HG02870 (cell line): ENCODE results near the gene NRF1.
"Not testable (repeated sequence)": the region's sequence is repeated elsewhere in the genome, so short reads cannot be mapped to it uniquely, and the experiment has no call there.

ENCODE experiments used
- ATAC-seq: cut with Tn5 transposase; IDR thresholded peaks from one replicate; pipeline ENCODE4 v1.9.1; 2021; ENCODE audit warnings: mild to moderate bottlenecking, moderate library complexity; ENCODE audit not compliant: unreplicated experiment

Gene NRF1

DNA sequence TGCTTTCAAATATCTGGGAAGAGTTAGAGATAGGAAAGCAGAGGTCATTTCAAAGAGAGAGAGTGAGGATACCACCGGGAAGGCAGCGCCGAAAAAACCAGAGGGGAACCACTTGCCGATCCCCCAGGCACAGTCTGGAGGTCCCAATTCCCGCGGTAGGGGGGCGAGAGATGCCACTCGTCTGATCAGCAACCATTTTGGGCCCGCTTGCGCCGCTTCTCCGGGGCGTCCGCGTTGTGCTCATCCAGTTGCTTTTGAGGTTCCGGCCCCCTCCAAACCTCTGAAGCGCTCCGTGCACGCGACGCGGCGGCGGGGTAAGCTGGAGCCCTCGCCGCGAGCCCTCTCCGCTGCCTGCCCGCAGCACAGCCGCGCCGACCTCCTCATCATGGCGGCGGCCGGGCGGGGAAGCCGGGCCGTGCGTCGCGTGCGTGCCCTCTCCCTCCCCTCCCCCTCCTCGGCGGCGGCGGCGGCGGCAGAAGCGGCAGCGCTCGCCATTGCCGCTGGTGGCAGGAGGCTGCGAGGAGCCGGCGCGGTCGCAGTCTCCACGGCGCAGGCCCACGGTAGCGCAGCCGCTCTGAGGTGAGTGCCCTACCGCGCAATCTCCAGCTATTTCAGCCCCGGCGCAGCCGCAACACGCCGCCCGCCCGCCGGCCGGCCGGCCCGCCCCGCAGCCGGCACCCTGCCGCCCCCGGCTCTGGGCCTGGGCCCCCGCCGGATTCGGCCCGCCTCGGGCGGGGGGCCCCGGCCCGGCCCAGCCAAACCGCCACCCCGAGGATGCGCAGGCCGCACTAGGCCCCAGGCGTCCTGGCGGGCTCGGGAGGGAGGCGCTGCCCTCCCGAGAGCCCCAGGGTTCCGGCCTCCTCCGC is at the start of gene NRF1:
NRF1 (plus strand) TSS at position 475 of the 866 bp plus-strand sequence. CDS start 45,632 bp downstream, outside the sequence.
- ATAC-seq, result peak; percentile 64

GRCh38 chr7:129566323-129566722 is 45.2 kb upstream of the NRF1 start:
- ATAC-seq, result not testable (repeated sequence)

- no peak for ATAC-seq
These were observed 44.1 kb upstream of the NRF1 start for GRCh38 chr7:129567377-129567776.

- no peak for ATAC-seq
These were observed 43.3 kb upstream of the NRF1 start for GRCh38 chr7:129568240-129568639.

- no peak for ATAC-seq
These were observed 42.2 kb upstream of the NRF1 start for GRCh38 chr7:129569326-129569725.

DNA sequence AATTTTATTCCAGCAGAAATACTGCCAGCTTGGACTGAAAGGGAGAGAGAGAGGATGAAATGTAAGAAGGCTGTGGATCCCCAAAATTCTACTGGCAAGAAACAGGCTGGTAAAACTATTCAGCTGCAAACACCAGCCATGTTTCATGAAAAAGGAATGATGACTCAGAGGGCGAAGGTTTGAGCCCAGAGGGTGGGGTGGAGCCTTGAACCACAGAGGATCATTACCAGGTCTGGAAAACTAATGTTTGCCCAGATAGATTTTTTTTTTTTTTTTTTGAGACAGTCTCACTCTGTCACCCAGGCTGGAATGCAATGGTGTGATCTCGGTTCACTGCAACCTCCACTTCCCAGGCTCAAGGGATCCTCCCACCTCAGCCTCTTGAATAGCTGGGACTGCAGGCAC is 41.7 kb upstream of the NRF1 start:
- ATAC-seq, result no peak

DNA sequence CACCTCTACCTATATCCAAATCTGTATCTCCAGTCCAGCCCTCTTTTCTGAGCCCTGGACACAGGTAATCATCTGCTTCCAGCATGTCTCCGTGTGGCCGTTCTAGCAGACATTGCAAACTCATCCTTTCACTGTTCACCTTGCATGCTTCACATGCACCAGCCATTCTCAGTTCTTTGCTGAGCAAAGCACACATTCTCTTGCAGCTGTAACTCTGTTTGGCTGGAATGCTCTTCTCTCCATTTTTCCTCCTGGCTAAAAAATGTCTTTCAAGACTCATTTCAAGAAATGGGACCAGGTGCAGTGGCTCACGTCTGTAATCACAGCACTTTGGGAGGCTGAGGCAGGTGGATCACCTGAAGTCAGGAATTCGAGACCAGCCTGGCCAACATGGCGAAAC is 40.3 kb upstream of the NRF1 start:
- ATAC-seq, result no peak

DNA sequence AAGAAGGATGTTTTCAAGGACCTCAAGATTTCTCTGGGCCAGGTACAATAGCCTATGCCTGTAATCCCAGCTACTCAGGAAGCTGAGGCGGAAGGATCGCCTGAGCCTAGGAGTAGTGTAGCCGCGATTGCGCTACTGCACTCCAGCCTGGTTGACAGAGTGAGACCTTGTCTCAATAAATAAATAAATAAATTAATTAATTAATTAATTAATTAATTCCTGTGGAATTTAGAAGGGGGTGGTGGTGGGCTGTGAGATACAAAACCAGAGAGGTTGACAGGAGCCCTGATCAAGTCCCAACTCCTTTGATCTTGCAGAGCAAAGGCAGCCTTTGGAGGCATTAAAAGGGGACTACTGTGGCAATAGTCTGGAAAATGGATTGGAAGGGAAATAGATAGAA is 39.3 kb upstream of the NRF1 start:
- no peak for ATAC-seq

- ATAC-seq, result no peak
These were observed 37.0 kb upstream of the NRF1 start for GRCh38 chr7:129574487-129574886.

DNA sequence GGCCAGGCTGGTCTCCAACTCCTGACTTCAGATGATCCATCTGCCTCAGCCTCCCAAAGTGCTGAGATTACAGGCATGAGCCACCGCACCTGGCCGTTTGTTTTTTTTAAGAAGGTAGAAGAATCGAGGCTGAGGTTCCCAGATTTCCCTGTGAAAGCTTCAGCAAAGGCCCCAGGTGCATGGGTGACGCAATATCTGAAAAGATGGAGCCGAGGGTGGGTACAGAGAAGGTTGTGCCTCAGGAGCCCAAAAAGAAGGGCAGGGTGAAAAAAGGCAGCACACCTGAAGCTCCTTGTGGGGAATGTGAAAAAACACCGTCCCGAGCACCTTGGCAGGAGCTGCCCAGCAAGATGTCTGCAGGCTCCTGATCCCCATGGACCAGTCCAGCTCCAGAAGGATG is 35.8 kb upstream of the NRF1 start:
- ATAC-seq, result no peak

- no peak for ATAC-seq
These were observed 35.4 kb upstream of the NRF1 start for GRCh38 chr7:129576138-129576537.

DNA sequence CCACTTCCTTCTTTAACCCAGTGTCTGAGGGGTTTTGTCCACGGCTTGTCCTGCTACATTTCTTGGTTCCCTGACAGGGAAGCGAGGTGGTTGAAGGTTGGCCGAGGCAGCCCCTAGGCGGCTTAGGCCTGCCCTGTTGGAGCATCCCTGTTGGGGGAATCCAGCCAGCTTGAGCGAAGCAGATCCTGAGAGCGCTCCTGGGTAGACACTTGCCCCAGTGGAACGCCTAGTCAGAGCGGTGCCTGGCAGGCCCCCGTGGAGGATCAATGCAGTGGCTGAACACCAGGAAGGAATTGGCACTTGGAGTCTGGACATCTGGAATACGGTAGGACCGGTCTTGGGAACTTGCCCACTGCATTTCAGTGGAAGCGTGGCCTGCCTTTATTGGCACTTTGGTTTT is 32.7 kb upstream of the NRF1 start:
- ATAC-seq, result no peak

DNA sequence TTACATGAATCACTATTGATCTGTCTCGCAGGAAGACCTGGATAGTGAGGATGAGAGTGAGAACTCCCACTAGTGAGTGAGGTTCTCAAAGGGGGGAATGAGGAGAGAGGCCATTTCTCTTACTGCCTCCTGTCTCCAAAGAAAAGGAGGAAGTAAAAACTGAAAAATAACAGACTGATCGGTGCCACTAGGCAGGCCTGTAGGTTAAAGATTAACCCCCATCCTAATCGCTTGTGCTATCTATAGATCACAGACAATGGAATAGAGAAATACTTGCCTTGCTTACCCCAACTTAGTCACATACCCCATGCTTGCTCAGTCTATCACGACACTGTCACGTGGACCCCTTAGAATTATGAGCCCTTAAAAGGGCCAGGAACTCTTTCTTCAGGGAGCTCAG is 25.3 kb upstream of the NRF1 start:
- ATAC-seq, result not testable (repeated sequence)

DNA sequence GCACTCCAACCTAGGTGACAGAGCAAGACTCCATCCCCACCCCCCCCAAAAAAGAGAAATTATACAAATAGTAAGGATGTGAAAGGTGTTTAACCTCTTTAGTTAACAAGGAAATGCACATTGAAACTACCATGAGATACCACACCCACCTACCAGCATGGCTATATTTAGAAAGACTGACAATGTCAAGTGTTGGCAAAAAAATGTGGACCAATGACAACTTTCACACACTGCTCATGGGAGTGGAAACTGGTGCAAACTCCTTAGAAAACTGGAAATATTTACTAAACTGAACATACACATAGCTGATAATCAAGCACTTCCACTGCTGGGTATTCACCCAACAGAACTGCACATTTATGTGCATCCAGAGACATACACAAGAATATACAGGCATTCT is 23.3 kb upstream of the NRF1 start:
- no peak for ATAC-seq

GRCh38 chr7:129591868-129592267 is 19.7 kb upstream of the NRF1 start:
- no peak for ATAC-seq

DNA sequence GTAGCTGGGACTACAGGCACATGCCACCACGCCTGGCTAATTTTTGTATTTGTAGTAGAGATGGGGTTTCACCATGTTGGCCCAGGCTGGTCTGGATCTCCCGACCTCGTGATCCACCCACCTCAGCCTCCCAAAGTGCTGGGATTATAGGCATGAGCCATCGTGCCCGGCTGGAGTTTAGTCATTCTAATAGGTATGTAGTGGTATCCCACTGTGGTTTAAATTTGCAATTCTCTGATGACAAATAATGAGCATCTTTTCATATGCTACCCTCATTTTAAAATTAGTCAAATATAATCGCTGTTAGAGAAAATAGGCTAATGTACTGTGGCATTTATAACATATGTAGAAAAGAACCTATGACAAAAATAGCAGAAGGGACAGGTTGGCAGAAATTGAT is 15.1 kb upstream of the NRF1 start:
- not testable (repeated sequence) for ATAC-seq

DNA sequence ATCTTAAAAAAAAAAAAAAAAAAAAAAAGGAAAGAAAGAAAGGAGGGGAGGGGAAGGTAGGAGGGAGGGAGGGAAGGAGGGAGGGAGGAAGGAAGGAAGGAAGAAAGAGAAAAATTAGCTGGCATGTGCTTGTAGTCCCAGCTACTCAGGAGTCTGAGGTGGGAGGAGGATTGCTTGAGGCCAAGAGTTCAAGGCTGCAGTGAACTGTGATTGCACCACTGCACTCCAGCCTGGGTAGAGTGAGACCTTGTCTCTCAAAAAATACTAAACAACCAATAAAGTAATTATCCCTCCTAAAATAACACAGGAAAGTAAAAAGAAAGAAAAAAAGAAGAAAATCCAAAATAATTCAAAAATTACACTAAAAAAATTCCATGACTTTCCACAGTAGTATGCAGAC is 13.8 kb upstream of the NRF1 start:
- no peak for ATAC-seq

DNA sequence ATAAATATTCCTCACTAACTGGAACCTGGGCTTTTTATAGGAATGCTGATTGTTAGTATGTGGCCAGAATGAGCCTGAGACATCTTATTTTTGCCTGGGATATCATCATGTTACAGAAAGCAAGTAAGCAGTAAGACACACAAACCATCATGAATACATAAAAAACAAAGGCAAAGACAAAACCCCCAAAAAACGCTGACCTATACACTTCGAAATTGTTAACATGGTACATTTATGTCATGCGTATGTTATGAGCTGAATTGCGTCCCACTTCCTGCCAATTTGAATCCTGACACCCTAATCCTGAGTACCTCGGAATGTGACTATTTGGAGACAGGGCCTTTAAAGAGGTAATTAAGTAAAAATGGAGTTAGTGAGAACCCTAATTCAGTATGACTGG is 12.3 kb upstream of the NRF1 start:
- ATAC-seq, result no peak

DNA sequence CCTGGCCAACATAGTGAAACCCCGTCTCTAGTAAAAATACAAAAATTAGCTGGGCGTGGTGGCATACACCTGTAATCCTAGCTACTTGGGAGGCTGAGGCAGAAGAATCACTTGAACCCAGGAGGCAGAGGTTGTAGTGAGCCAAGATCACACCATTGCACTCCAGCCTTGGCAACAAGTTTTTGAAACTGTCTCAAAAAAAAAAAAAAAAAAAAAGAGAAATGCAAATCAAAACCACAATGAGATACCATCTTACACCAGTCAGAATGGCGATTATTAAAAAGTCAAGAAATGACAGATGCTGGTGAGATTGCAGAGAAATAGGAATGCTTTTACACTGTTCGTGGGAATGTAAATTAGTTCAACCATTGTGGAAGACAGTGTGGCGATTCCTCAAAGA is 7.9 kb upstream of the NRF1 start:
- not testable (repeated sequence) for ATAC-seq

DNA sequence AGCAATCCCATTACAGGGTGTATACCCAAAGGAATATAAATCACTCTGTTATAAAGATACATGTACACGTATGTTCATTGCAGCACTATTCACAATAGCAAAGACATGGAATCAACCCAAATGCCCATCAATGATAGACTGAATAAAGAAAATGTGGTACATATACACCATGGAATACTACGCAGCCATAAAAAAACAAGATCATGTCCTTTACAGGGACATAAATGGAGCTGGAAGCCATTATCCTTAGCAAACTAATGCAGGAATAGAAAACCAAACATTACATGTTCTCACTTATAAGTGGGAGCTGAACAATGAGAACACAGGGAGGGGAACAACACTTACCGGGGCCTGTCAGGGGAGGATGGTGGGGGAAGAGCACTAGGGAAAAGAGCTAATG is 7.5 kb upstream of the NRF1 start:
- not testable (repeated sequence) for ATAC-seq

- no peak for ATAC-seq
These were observed 6.6 kb upstream of the NRF1 start for GRCh38 chr7:129604713-129605437.

DNA sequence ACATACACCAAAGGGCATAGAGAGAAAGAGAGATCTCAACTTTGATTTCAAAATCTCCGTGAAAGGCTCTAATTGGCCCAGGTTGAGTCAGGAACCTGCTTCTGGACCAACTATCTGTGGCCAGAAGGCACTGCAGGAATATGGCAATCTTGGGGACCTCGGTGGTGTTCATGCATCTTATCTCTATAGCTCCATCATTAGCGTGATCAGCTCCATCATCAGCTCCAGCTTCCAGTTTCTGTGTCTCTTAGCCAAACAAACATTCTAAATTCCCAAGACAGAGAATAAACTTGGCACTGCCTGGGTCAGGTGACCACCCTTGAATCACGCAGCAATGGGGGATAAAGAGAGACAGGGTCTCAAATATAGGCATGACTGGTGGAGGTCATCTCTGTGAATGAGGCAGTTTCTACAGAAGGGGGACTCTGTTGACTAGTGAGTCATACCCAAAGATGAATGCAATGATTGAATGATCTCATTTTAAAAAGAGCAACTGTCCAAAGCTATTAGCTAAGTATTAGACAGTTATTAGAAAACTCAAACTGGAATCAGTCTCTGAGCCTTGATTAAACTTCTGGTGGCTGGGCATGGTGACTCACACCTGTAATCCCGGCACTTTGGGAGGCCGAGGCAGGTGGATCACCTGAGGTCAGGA is 5.4 kb upstream of the NRF1 start:
- no peak for ATAC-seq
